Fibroblast of lung (primary cell): Measurements from ENCODE around the gene KRTAP4-7. TPM values are rescaled to one million over a fixed set of nuclear protein-coding genes. Genes with fewer than 3 reads are reported as not detected.
"Not testable (repeated sequence)": the region's sequence is repeated elsewhere in the genome, so short reads cannot be mapped to it uniquely, and the experiment has no call there.

Experiments
- DNase-seq, 2 donors: peaks; one replicate each; pipeline versions ENCODE4 v3.0.0 to v3.0.0-alpha.2; 2010; ENCODE audit warnings: low read depth in 2 of 2
- H2AFZ ChIP-seq: 2 replicates; pipeline ENCODE4 v1.5.1; 2012; ENCODE audit warnings: low read length, control low read depth, inconsistent platforms
- H3K27ac ChIP-seq: 2 replicates; pipeline ENCODE4 v1.5.1; 2011; ENCODE audit warnings: low read length, control low read depth; ENCODE audit not compliant: insufficient read depth
- H3K27me3 ChIP-seq: 2 replicates; pipeline ENCODE4 v1.5.1; 2011; ENCODE audit warnings: mild to moderate bottlenecking, low read length; ENCODE audit not compliant: control insufficient read depth, insufficient read depth
- H3K36me3 ChIP-seq: 2 replicates; pipeline ENCODE4 v1.5.1; 2011; ENCODE audit warnings: low read length; ENCODE audit not compliant: control insufficient read depth, insufficient read depth
- H3K4me1 ChIP-seq: 2 replicates; pipeline ENCODE4 v1.5.1; 2011; ENCODE audit warnings: low read length; ENCODE audit not compliant: control insufficient read depth, insufficient read depth; ENCODE audit errors: extremely low read depth
- H3K4me2 ChIP-seq: 2 replicates; pipeline ENCODE4 v1.5.1; 2011; ENCODE audit warnings: low read length, control low read depth; ENCODE audit not compliant: insufficient read depth; ENCODE audit errors: extremely low read depth
- H3K4me3 ChIP-seq, 4 experiments: fragments of 200-600 bp in 1 of 4; sonication (generic) in 1 of 4; replicated peaks in 1 of 4; 2 replicates each; pipeline ENCODE4 v1.5.1; 2011 to 2016; ENCODE audit warnings: low read length in 4 of 4, low read depth in 3 of 4, mild to moderate bottlenecking in 3 of 4, control low read depth in 2 of 4, inconsistent platforms in 1 of 4, mixed read lengths in 1 of 4; ENCODE audit not compliant: insufficient read depth in 1 of 4; ENCODE audit errors: control extremely low read depth in 1 of 4
- H3K79me2 ChIP-seq: 2 replicates; pipeline ENCODE4 v1.5.1; 2012; ENCODE audit warnings: mild to moderate bottlenecking, low read length, inconsistent platforms; ENCODE audit not compliant: control insufficient read depth, insufficient read depth
- H3K9ac ChIP-seq: 2 replicates; pipeline ENCODE4 v1.5.1; 2011; ENCODE audit warnings: mild to moderate bottlenecking, low read length, control low read depth; ENCODE audit not compliant: insufficient read depth
- H3K9me3 ChIP-seq: 2 replicates; pipeline ENCODE4 v1.5.1; 2012; ENCODE audit warnings: low read depth, low read length; ENCODE audit not compliant: control insufficient read depth, insufficient read depth
- H4K20me1 ChIP-seq: 2 replicates; pipeline ENCODE4 v1.5.1; 2011; ENCODE audit warnings: low read length; ENCODE audit not compliant: control insufficient read depth, insufficient read depth; ENCODE audit errors: extremely low read depth
- CTCF ChIP-seq, 2 donors: IDR thresholded peaks in 1 of 2; conservative IDR thresholded peaks in 1 of 2; 1 replicate in 1 of 2; 2 replicates in 1 of 2; pipeline ENCODE4 v1.5.1; 2011 to 2012; ENCODE audit warnings: low read length in 2 of 2, control low read depth in 1 of 2, inconsistent platforms in 1 of 2, low read depth in 1 of 2, mild to moderate bottlenecking in 1 of 2
- EZH2 ChIP-seq: IDR thresholded peaks from 2 replicates; pipeline ENCODE4 v1.5.1; 2012; ENCODE audit warnings: low read length, control low read depth, mild to moderate bottlenecking; ENCODE audit errors: missing control alignments
- polyA minus RNA-seq: library from RNA; depleted of rRNA, polyadenylated mRNA; stranded (reverse); fragments of >200 nt; gene quantifications from 2 replicates; pipeline ENCODE4 v1.2.3, GENCODE V29; 2011; ENCODE audit warnings: low replicate concordance
- polyA plus RNA-seq, 2 donors: library from polyadenylated mRNA; depleted of rRNA in 1 of 2; stranded (reverse) in 1 of 2; unstranded in 1 of 2; fragments of >200 nt; gene quantifications; 2 replicates each; pipeline ENCODE4 v1.2.1, GENCODE V29; 2011 to 2012; ENCODE audit warnings: missing spikeins in 1 of 2
- total RNA-seq: library from RNA; depleted of rRNA; stranded (reverse); fragments of >200 nt; gene quantifications from 2 replicates; pipeline ENCODE4 v1.2.1, GENCODE V29; 2014

The KRTAP4-7 gene
- total RNA-seq (not detected in 2 replicates), polyA plus RNA-seq (not detected in 2 replicates), polyA minus RNA-seq (not detected in 2 replicates)
- not detected in 2 replicates for polyA plus RNA-seq (2012)

DNA sequence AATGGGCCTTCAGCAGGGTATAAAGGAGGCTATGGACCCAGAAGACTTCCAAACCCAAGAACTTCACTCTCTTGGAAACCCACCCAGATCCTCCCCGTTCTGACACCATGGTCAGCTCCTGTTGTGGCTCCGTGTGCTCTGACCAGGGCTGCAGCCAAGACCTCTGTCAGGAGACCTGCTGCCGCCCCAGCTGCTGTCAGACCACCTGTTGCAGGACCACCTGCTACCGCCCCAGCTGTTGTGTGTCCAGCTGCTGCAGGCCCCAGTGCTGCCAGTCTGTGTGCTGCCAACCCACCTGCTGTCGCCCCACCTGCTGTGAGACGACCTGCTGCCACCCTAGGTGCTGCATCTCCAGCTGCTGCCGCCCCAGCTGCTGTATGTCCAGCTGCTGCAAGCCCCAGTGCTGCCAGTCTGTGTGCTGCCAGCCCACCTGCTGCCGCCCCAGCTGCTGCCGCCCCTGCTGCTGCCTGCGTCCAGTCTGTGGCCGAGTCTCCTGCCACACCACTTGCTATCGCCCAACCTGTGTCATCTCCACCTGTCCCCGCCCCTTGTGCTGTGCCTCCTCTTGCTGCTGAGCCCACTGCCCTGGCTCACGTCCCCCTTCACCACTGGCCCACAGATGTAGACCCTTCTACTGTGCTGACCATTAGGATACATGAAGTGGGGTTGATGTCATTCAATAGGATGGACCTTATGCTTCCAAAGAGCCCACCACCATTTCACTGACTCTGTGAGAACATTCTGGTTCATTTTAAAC is at the start of gene KRTAP4-7:
Gene KRTAP4-7, plus strand, starts transcription at position 51 of the 757 bp plus-strand sequence. Its CDS starts 57 bp downstream, at position 108.
- H3K27ac ChIP-seq, H3K9ac ChIP-seq, H3K9me3 ChIP-seq, H3K4me2 ChIP-seq, H3K79me2 ChIP-seq, H3K4me3 ChIP-seq, H3K27me3 ChIP-seq, H2AFZ ChIP-seq, H3K4me1 ChIP-seq, H4K20me1 ChIP-seq, DNase-seq, H3K36me3 ChIP-seq: not testable (repeated sequence)

DNA sequence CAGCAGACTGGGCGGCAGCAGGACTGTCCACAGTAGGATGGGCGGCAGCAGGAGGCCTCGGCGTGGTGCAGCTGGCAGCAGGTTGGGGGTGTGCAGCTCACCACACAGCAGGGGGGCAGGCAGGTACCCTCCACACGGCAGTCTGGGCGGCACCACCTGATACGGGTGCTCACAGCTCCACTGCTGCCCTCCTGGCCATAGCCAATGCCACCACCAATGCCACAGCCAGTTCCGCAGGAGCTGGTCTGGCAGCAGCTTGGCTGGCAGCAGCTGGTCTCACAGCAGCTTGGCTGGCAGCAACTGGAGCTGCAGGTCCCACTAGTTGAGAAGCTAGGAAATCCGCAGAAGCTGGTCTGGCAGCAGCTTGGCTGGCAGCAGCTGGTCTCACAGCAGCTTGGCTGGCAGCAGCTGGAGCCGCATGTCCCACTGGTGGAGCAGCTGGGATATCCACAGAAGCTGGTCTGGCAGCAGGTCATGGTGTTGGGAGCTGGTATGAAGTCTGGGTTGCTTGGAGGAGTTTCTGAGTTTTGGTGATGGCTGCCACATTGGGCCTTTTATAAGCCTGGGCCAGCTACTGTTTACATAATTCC is 49.5 kb upstream of the KRTAP4-7 start, which contains the start of gene KRTAP1-3:
Gene KRTAP1-3, minus strand, starts transcription at position 529 of the 590 bp plus-strand sequence. Its CDS starts 53 bp downstream, at position 476.
- not testable (repeated sequence) for H3K4me2 ChIP-seq, H3K27me3 ChIP-seq, H3K4me3 ChIP-seq, H3K4me1 ChIP-seq, H2AFZ ChIP-seq, H3K9me3 ChIP-seq, H3K9ac ChIP-seq, DNase-seq, H3K27ac ChIP-seq, H3K36me3 ChIP-seq, H4K20me1 ChIP-seq, H3K79me2 ChIP-seq

DNA sequence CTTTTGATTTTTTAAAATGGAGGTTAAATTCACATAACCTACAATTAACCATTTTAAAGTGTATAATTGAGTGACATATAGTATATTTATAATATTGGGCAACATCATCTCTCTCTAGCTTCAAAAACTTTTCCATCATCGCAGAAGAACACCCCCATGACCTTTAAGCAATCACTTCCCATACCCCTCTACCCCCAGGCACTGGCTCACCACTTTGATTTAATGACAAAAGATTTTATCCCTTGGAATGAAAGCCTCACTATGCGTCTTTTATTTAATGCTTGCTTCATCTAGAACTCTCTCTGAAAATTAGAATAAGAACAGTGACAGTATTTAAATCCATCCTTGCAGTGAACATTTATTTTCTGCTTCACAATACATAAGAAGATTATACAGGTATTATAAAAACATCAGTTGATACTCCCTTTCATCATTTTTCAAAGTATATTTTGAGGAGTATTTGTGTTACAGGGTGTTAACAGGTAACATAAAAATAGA is 46.0 kb upstream of the KRTAP4-7 start:
- TF ChIP-seq EZH2 (no peak), CTCF (conservative IDR thresholded peaks at IDR 0.05 in 1 of 2, IDR thresholded peaks at IDR 0.05 in 1 of 2; ENCODE audit: low read depth in 1 of 2, low read length in 2 of 2) (no peak)
- H3K36me3 ChIP-seq, result no peaks in the 10 kb centered on the region

More for the DNA sequence above, 46.0 kb upstream of the KRTAP4-7 start:
- no peak overlapping the region for H3K4me3 ChIP-seq
- no peaks in the 10 kb centered on the region for H3K79me2 ChIP-seq
- no peak for DNase-seq
- H3K4me2 ChIP-seq, result no peak overlapping the region
- H3K9ac ChIP-seq, result no peak overlapping the region
- H3K9me3 ChIP-seq, result no peaks in the 10 kb centered on the region
- H2AFZ ChIP-seq, result no peak overlapping the region
- no peaks in the 10 kb centered on the region for H4K20me1 ChIP-seq
- H3K4me1 ChIP-seq, result no peaks in the 10 kb centered on the region
- no peaks in the 10 kb centered on the region for H3K27me3 ChIP-seq
- H3K27ac ChIP-seq, result no peak overlapping the region
